ENCODE results near the gene TGM5.
"Not testable (repeated sequence)": the region's sequence is repeated elsewhere in the genome, so short reads cannot be mapped to it uniquely, and the experiment has no call there.

The TGM5 gene
- total RNA-seq: 0 reads per million in 2 experiments

- no peak for DNase-seq (ENCODE audit: low read depth)
Measured at GRCh38 chr15:43266834-43267233, at the start of gene TGM5. TSS of gene TGM5 (minus strand) at chr15:43266928. CDS start at chr15:43266849, 79 bp downstream.

GRCh38 chr15:43314171-43314570, 47.4 kb upstream of the TGM5 start:
- no peak for DNase-seq (ENCODE audit: low read depth)

GRCh38 chr15:43312378-43312777, 45.6 kb upstream of the TGM5 start:
- no peak for DNase-seq (ENCODE audit: low read depth)

GRCh38 chr15:43302205-43302817, 35.6 kb upstream of the TGM5 start, which contains the start of gene TGM7:
TSS of gene TGM7 (minus strand) at chr15:43302255.
- DNase-seq (ENCODE audit: low read depth): no peak

GRCh38 chr15:43299884-43300283, 33.2 kb upstream of the TGM5 start:
- DNase-seq (ENCODE audit: low read depth): no peak

- DNase-seq (ENCODE audit: low read depth): no peak
Measured at GRCh38 chr15:43299411-43299810, 32.7 kb upstream of the TGM5 start.

GRCh38 chr15:43294091-43294706, 27.5 kb upstream of the TGM5 start:
- DNase-seq (ENCODE audit: low read depth): no peak

- no peak for DNase-seq (ENCODE audit: low read depth)
Measured at GRCh38 chr15:43293432-43293831, 26.7 kb upstream of the TGM5 start.

GRCh38 chr15:43292375-43293078, 25.8 kb upstream of the TGM5 start:
- no peak for DNase-seq (ENCODE audit: low read depth)

GRCh38 chr15:43289656-43290055, 22.9 kb upstream of the TGM5 start:
- DNase-seq (ENCODE audit: low read depth): not testable (repeated sequence)

- DNase-seq (ENCODE audit: low read depth): no peak
Measured at GRCh38 chr15:43287254-43287653, 20.5 kb upstream of the TGM5 start.

- DNase-seq (ENCODE audit: low read depth): no peak
Measured at GRCh38 chr15:43286074-43286473, 19.3 kb upstream of the TGM5 start.

GRCh38 chr15:43285609-43286037, 18.9 kb upstream of the TGM5 start:
- peak; percentile 38 for DNase-seq (ENCODE audit: low read depth)

- no peak for DNase-seq (ENCODE audit: low read depth)
Measured at GRCh38 chr15:43283526-43283925, 16.8 kb upstream of the TGM5 start.

- no peak for DNase-seq (ENCODE audit: low read depth)
Measured at GRCh38 chr15:43281926-43282602, 15.3 kb upstream of the TGM5 start.

GRCh38 chr15:43280996-43281395, 14.3 kb upstream of the TGM5 start:
- no peak for DNase-seq (ENCODE audit: low read depth)

- no peak for DNase-seq (ENCODE audit: low read depth)
Measured at GRCh38 chr15:43279496-43279895, 12.8 kb upstream of the TGM5 start.

GRCh38 chr15:43278869-43279268, 12.1 kb upstream of the TGM5 start:
- no peak for DNase-seq (ENCODE audit: low read depth)

GRCh38 chr15:43277901-43278300, 11.2 kb upstream of the TGM5 start:
- no peak for DNase-seq (ENCODE audit: low read depth)

- DNase-seq (ENCODE audit: low read depth): no peak
Measured at GRCh38 chr15:43277231-43277823, 10.6 kb upstream of the TGM5 start.

GRCh38 chr15:43276563-43277200, 10.0 kb upstream of the TGM5 start:
- no peak for DNase-seq (ENCODE audit: low read depth)
